GM18858 (cell line): ENCODE measurements around the gene IFITM1.
"Not testable (repeated sequence)": the region's sequence is repeated elsewhere in the genome, so short reads cannot be mapped to it uniquely, and the experiment has no call there.

Experiments used
- ATAC-seq: cut with Tn5 transposase; IDR thresholded peaks from one replicate; pipeline ENCODE4 v1.9.1; 2021; ENCODE audit not compliant: unreplicated experiment

Gene IFITM1

DNA sequence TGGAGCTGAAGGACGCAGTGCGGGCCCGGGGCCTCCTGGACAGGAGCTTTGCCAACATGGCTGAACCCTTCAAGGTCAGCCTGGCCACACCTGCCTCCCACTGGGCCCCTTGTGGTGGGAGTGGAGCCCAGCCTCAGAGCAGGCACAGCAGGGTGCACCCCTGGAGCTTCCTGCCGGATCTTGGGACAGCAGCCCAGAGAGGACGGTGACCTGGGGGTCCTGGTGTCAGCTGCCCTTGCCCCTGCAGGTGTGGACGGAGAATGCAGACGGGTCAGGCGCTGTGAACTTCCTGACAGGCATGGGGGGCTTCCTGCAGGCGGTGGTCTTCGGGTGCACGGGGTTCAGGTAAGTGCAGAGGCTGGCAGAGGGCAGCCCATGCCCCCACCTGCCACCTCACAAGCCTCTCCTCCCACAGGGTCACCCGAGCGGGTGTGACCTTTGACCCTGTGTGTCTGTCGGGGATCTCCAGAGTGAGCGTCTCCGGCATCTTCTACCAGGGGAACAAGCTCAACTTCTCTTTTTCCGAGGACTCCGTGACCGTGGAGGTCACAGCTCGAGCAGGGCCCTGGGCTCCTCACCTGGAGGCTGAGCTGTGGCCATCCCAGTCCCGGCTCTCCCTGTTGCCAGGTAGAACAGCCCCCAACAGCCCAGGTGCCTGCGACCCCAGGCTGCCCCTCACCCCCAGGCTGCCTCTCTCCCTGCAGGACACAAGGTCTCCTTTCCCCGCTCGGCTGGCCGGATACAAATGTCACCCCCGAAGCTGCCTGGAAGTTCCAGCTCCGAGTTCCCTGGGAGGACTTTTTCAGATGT is 19.8 kb upstream of the IFITM1 start:
- no peak for ATAC-seq

DNA sequence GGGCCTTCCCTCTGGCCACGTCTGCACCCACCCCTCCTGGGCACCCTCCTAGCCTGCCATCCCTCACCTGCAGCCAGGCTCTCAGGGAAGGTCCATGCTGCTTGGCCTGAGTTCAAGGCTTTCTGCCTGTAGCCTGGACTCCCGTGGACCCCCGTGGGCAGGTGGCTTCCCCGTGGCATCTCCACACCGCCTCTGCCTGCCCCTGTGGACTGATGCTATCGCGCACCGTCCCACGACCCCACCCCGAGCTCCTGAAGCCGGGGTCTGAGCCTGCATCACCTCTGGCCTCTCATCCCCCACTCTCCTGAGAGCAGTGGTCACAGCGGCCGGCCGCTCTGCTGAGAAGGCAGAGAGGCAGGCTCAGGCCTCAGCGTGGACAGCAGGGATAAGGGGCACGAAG is 19.1 kb upstream of the IFITM1 start:
- no peak for ATAC-seq

DNA sequence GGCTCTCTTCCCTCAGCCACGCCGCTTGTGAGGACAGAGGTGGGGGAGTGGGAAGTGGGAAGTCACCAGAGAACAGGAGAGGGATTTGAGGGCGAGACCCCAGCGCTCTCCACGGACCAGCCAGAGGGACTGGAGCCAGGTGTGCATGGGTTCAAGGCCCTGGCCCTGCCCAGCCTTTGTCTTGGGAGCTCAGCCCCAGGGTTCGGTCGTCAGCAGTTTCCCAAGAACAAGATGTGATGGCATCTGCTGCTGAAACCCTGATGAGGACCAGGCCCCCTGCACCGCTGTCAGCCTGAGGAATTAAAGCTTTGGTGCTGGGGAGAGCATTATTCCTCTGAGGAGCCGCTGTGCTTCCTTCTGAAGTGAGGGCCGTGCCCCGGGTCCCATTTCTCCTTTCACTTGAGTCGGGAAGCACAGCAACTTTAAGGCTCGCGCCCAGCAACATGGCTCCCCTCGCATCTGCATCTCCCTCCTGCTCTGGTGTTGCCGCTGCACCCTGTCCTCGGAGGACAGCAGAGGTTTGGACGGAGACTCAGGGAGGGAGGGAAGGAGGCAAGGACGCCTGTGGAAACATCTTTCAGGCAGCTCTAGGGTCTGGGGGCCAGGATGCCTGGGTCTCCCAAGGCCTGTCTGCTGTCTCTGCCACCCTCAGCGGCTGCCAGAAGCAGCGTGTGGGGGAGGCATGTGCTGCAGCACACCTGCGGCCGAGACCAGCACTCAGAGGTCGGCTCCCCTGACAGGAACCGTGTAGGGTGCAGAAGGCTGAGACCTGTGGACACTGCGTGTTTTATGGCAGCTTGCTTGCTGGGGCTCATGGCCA is 18.3 kb upstream of the IFITM1 start:
- ATAC-seq, result no peak

DNA sequence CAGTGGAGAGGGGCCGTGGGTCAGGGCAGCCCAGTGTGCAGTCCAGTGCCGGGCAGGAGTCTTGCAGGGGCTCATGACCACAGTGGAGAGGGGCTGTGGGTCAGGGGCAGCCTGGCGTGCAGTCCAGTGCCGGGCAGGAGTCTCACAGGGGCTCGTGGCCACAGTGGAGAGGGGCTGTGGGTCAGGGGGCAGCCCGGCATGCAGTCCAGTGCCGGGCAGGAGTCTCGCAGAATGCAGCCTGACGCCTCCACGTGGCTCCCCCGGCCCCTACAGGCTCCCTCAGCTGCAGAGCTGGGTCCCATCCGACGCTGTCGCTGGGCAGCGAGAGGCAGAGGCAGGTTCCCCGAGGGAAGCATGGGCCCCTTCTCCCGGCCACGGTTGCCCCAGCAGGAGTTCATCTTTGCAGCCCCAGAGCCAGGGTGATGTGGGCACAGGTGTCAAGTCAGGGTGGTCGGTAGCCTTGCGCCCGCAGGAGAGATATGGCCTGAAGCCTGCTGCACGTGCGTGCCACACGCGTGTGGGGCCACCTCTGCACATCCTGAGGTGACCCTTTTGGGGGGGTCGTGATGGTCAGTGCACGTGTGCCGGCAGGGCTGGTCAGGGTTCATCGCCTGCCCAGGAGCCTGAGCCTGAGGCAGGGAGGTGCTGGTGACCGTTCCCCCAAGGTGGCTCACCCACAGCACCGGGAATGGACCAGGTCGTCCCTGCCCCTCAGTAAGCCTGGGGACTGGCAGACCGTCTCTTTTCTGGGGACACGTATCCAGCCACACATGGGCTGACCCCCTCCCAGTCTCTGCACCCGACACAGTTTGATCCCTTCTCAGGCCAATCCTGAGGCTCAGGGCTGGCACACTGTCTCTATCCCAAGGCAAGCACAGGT is 17.4 kb upstream of the IFITM1 start:
- ATAC-seq, result no peak

DNA sequence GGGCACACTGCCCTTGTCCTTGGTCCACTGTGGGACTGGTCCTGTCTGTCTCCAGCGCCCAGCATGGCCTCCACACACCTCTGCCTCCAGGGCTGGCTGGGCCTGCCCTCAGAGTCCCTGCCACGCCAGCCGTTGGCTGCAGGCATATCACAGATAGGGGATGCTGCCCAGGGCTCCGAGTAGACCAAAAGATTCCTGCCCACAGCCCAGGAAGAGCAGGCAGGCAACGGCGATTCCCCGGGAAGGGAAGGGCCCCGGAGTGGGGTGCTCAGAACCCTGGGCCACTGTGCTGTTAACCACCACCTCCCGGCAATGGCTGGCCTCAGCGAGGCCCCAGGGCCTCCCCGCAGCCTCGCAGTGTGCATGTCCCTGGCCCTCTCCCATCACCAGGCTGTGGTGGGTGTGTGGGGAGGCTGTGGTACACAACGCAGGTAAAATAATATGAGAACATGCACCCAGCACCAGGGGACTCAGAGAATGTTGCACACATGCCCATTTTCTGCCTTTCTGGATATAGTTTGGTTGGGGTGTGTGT is 16.7 kb upstream of the IFITM1 start:
- no peak for ATAC-seq

DNA sequence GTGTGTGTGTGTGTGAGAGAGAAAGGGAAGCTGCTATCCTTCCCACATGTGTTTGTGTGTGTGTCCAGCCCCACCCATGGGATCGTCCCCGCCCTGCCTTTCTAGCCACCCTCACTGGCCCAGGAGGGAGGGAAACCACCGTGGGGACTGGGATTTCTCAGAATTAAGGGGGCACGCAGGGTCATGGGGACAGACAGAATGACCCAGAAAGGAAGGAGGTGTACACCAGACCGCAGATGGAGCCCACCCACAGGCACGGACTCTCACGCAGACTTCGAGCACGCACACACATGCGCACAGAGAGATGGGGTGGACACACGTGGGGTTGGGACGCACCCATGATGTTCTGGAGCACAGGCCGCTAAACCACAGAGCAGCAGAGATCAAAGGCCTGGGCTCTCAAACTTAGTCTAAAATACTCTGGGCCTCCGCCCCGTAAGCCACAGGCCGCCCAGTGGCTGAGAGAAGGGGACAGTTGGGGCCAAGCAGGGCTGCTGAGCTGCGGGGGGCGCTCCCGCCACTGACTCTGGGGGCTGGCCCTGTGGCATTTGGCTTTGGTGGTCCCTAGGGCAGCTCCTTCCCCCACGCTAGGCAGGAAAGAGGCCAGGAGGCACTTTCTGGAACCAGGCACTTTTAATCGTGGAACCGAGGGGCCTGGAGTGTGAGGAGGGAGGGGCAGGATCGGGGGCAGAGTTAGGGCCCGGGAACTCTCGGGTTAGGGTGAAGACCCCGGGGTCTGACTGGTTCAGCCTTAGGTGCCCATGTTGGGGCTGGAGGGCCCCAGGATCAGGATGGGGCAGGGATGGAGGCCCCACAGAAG is 16.0 kb upstream of the IFITM1 start:
- ATAC-seq, result no peak

DNA sequence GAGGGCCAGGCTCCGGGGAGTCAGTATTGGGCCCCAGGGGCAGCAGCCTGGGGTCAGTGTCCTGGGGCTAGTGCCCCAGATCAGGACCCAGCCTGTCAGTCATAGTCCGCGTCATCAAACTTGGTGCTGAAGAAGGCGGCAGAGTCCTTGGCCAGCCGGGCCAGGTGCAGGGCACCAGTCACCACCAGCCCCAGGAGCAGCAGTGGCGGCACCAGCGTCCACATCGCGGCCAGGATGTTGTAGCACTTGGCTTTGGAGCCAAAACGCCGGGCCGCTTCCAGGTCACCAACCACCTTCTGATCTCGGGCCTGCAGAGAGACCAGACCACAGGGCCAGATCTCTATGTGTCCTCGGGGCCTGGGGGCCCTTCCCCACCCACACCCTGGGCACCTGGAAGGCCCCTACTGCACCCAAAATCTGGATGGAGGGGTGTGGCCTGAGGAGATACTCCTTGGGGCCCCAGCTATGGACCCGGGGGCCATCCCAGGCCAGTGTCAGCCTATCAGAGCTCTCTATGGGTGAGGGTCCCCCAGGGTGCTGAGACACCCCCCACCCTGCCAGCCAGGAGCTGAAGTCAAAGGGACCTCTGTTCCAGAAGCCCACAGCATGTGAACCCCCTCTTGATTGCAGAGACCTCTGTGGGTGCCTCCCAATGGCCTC is 15.3 kb upstream of the IFITM1 start:
- no peak for ATAC-seq

DNA sequence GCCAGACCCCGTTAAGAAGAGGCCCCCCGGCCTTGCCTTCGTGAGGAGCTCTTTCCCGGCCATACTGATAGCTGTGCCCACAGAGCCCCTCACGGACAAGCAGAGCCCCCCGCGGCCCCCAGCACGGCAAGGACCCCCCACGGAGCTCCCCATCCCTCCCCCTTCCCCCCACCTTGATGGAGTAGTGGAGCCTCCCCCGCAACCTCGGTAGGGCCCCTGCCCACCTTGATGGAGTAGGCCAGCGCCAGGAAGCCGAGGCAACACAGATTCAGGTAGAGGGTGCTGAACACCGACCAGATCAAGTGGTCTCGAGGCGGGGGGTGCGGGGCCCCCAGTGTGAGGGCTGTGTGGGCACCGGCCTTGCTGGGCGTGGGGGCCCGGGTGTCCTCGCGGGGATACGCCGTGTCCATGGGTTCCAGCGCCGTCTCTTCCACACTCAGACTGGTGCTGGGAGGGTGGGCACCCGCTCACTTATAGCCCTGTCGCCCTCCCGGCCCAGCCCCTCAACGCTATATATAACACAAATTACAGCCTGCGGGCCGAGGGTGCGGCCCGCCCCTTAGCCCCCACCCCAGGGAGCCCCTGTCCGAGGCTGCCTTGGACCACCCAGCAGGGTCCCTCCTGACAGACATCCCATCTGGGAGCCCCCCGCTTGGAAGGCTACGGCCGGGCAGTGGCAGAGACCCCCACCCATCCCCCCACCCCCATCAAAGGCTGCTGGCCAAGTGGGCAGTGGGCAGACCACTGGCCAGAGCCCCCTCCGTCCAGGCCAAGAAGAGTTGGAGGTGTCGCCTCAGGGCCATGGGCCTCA is 14.6 kb upstream of the IFITM1 start, which contains the start of gene IFITM5:
Gene IFITM5 (minus strand): TSS at position 446 of the 811 bp plus-strand sequence. CDS start 36 bp downstream, at position 410.
- no peak for ATAC-seq

DNA sequence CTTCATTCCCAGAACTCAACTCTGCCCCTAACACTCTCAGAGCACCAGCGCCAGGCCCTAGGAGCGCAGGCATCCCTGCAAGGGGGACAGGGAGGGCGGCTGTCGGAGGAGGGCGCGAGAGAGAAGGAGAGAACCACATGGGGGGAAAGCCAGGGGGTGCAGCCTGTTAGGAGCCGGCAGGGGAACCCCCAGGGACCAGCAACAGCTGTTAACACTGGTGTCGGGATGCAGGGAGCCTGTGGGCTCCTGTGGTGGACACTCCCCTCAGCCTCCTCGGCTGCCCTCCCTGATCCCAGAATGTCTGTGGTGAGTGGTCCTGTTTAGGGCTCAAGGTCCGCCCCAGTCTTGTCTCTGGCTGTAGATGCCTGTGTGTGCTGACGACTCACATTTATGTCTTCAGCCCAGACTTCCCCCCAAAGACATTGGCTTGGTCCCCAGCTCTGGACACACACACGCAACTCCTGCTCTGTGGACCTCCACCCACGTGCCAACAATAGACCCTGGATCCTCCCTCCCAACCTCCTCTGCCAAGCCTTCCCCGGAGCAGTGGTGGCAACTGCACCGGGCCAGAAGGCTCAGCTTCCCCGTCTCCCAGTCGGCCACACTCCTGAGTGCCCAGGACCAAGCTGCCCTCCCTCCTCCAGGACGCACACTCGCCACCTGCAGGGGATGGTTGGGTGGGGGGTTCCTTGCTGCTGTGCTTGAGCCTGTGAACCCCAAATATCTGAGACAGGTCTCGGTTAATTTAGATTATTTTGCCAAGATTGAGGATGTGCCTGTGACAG is 13.7 kb upstream of the IFITM1 start:
- no peak for ATAC-seq

DNA sequence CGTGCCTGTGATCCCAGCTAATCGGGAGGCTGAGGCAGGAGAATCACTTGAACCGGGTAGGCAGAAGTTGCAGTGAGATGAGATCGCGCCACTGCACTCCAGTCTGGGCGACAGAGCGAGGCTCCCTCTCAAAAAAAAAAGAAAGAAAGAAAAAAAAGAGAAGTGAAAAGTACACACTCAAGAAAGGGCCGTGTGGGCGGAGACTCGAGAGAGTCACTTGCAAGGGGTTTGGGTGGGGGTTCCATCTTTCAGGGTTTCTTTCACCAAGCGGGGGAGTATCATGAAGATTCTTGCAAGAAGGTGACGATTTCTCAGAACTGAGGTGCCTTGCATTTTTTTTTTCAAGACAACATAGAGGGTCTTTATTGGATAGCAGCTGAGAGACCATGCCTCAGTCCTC is 10.5 kb upstream of the IFITM1 start:
- ATAC-seq, result no peak

DNA sequence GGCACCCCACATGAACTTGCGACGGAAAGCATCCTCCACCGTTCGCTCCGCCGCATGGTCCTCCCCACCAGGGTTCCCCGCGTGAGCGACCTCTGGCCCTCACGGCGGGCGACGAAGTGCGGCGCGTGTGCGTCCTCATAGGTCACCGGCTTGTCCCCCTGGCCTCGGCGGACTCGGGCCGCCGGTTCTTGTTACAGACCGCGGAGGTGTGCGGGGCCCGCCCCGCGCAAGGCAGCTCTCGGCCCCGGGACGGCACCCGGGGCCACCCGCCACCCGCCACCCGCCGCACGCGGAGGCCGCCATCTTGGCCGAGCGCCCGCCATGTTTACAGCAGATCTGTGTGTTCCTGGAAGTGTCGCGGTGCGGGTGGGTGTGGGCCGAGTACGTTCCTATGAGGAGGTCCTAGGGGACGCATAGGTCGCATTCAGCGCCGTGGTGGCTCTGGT is 9.8 kb upstream of the IFITM1 start:
- ATAC-seq, result no peak

DNA sequence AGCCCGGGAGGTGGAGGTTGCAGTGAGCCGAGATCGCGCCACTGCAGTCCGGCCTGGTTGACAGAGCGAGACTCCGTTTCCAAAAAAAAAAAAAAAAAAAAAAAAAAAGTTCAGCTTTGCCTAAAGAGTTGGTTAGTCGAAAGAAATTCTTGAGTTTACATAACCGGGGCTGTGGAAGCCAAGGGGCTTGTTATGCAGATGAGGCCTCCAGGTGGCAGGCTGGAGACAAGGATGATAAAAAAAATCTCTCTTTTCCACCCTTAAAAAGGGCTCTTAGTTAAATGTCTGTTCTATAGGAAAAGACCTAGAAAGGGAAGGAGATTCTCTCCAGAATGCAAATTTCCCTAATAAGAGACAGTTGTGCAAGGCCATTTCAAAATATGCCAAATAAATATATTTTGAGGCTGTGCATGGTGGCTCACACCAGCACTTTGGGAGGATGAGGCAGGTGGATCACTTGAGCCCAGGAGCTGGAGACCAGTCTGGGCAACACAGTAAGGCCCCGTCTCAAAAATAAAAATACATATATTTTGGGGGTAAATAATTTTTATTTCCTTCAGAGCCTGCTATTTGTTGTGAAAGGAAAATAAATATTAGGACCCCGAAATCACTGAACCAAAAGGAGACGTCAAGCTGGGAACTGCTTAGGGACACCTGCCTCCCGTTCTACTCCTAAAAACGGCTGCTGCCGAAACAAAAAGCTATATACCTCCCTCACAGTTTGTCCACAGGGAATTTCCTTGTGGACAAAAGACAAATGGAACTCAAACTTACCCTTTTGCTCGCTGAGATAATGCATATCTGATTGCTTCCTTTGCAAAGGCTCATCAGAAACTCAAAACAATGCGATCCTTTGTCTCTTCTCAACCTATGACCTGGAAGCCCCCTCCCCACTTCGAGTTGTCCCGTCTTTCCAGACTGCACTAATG is 8.7 kb upstream of the IFITM1 start:
- no peak for ATAC-seq

DNA sequence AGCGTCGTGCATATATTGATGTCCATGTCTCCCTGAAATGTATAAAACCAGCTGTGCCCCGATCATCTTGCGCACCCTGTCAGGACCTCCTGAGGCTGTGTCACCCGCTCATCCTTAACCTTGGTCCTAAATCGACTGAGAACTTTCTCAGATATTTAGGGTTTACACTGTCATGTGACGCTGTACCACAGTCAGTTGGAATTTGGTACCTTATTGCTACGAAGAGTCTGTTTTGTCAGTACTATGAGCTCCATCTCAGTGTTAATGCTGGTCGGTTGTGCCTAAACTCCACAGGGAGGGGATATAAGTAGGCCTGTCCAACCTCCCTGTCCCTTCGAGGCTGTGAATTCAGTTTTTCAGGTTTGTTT is 8.0 kb upstream of the IFITM1 start:
- ATAC-seq, result no peak

DNA sequence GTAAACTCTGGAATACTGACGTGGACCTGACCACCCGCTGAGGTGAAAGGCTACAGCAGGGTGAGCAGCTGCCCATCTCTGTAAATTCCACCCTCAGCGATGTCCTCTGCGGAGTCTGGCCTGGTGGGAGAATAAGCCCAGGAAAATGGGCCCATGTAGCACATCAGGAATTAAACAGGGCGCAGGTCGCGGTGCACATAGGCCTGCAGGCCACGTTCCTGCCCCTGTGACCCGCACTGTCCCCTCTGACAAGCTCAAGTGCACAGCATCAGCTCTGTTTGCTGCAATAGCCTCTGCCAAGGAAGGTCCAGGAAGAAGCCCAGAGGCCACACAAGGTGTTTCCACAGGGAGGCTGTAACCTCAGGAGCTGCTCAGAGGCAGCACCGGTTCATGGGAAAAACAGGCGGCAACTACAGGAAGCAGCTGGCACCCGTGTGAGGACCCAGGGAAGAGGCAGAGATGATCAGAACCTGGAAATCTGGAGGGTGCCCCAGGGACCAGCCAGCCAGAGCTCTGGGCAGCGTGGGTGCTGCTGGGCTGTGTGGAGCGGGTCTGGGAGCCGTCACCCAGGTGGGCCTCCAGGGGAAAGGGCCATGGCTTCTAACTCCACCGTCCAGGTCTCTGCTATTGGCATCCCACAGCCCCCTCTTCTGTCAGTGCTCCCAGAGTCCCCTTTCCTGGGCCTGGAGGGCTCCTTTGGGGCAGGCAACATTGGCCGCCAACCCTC is 7.0 kb upstream of the IFITM1 start:
- no peak for ATAC-seq

DNA sequence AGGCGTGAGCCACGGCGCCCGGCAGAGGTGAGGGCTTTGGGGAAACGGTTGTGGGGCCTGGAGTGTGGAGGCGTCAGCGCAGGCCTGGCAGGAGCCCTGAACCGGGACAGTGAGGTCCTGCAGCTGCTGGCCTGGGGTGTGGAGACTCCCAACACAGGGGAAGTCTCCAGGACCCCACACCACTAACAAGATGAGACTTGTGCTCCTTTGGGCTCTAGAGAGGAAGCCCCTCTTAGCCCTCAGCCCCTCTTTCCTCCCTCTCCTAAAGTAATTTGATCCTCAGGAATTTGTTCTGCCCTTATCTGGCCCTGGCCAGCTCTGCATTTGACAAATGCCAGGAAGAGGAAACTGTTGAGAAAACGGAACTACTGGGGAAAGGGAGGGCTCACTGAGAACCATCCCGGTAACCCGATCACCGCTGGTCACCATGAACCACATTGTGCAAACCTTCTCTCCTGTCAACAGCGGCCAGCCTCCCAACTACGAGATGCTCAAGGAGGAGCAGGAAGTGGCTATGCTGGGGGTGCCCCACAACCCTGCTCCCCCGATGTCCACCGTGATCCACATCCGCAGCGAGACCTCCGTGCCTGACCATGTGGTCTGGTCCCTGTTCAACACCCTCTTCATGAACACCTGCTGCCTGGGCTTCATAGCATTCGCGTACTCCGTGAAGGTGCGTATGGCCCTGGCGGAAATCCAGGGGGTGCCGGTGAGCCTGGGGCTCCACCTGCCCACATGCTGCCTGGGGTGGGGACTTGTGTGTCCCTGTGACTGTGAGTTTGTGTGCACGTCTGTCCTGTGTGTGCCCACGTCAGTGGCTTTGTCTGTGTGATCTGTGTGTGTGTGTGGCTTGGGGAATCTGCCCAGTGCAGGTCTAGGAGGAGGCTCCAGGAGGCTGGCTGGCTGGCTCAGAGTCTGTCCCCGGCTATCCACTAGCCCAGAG is 5.8 kb upstream of the IFITM1 start, which contains the start of gene IFITM2:
Gene IFITM2 (plus strand): TSS at position 51 of the 943 bp plus-strand sequence. CDS start 377 bp downstream, at position 428.
- ATAC-seq, result not testable (repeated sequence)
